Spinal cord (tissue), 10 donors: Measurements from ENCODE around the gene ALPL. TPM values are rescaled to one million over a fixed set of nuclear protein-coding genes. Genes with fewer than 3 reads are reported as not detected.
A peak's percentile ranks its signal among the peaks of the same experiment; 100 is the strongest.

ENCODE experiments used
- DNase-seq, 6 donors: peaks; one replicate each; pipeline versions ENCODE4 v3.0.0 to v3.0.0-alpha.2; 2013 to 2015; ENCODE audit warnings: low spot score in 6 of 6, low read depth in 4 of 6
- H3K27ac ChIP-seq: one replicate; pipeline ENCODE4 v1.5.1; 2013; ENCODE audit warnings: low read depth, low read length, control low read depth
- H3K27me3 ChIP-seq: one replicate; pipeline ENCODE4 v1.6.1; 2013; ENCODE audit warnings: low read length; ENCODE audit not compliant: control insufficient read depth, insufficient read depth
- H3K36me3 ChIP-seq: one replicate; pipeline ENCODE4 v1.6.1; 2013; ENCODE audit warnings: low read length; ENCODE audit not compliant: control insufficient read depth, insufficient read depth
- H3K4me1 ChIP-seq: one replicate; pipeline ENCODE4 v1.6.1; 2013; ENCODE audit warnings: low read length; ENCODE audit not compliant: control insufficient read depth, insufficient read depth
- H3K4me3 ChIP-seq: one replicate; pipeline ENCODE4 v1.5.1; 2013; ENCODE audit warnings: low read depth, low read length, control low read depth
- H3K9me3 ChIP-seq: one replicate; pipeline ENCODE4 v1.6.1; 2013; ENCODE audit warnings: low read length; ENCODE audit not compliant: control insufficient read depth, insufficient read depth
- WGBS: methylation state at CpG from one replicate; pipeline ENCODE4 v1.1.5; 2013; ENCODE audit warnings: missing lambda C conversion rate; ENCODE audit not compliant: insufficient coverage; 5-methylcytosine and 5-hydroxymethylcytosine counted together
- polyA plus RNA-seq, 2 donors: library from polyadenylated mRNA; unstranded; fragments of 120-200 nt; gene quantifications; one replicate each; pipeline ENCODE4 v1.2.1, GENCODE V29; 2013; ENCODE audit not compliant: insufficient read length in 2 of 2
- total RNA-seq, 2 donors: library from RNA; depleted of rRNA in 1 of 2; stranded (reverse); fragments of 120-200 nt in 1 of 2; fragments of >200 nt in 1 of 2; gene quantifications; one replicate each; pipeline versions ENCODE4 v1.2.3 to v1.2.4, GENCODE V29; 2013 to 2014
- donor health status: healthy.

ALPL gene
- total and polyA plus RNA-seq, 4 donors = 10.5 to 35.7 (median 31.8) TPM

DNA sequence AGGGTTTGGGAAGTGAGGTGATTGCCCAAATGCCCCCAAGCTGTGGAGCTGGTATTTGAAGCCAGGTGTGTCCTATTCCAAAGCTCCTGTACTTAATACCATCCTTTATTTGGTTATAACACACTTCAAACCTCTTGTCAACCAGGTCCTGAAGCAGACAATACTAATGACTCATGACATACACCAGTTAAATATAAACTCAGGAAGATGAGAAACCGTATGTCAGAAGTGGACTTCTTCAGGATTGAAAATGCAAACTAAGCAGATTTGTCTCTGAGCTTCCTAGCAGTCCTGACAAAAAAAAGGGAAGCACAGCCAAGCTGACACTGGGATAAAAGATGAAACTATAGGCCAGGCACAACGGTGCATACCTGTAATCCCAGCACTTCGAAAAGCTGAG is 70.6 kb downstream of the ALPL start:
- 87% methylated on average over 3 of the region's 3 CpGs for WGBS
- H3K27me3 ChIP-seq = no peaks in the 10 kb centered on the region
- H3K4me3 ChIP-seq = no peak overlapping the region
- H3K9me3 ChIP-seq = no peaks in the 10 kb centered on the region
- H3K4me1 ChIP-seq = peaks cover 6% of the 10 kb centered on the region
- peaks cover 5% of the 10 kb centered on the region for H3K36me3 ChIP-seq
- H3K27ac ChIP-seq = no peak overlapping the region
- no peak for DNase-seq

DNA sequence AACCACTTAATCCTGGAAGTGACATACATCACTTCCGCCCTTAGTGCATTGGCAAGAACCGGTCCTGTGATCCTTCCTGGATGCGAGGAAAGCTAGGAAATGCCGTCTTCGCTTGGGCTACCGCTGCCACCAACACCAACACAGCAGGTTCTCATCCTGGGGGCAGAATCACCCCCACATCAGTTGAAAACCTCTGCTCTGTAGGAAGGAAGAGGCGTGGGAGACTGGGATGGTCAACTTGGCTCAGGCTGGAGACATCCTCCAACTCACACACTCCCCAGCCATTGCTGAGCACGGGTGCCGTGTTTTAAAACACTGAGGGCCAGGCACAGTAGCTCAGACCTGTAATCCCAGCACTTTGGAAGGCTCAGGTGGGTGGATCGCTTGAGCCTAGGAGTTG is 74.9 kb downstream of the ALPL start:
- no peak overlapping the region for H3K27ac ChIP-seq
- DNase-seq = no peak
- no peaks in the 10 kb centered on the region for H3K27me3 ChIP-seq
- H3K36me3 ChIP-seq = no peaks in the 10 kb centered on the region
- H3K9me3 ChIP-seq = no peaks in the 10 kb centered on the region
- H3K4me1 ChIP-seq = peaks cover 18% of the 10 kb centered on the region
- WGBS = 88% methylated on average over 5 of the region's 10 CpGs
- no peak overlapping the region for H3K4me3 ChIP-seq

DNA sequence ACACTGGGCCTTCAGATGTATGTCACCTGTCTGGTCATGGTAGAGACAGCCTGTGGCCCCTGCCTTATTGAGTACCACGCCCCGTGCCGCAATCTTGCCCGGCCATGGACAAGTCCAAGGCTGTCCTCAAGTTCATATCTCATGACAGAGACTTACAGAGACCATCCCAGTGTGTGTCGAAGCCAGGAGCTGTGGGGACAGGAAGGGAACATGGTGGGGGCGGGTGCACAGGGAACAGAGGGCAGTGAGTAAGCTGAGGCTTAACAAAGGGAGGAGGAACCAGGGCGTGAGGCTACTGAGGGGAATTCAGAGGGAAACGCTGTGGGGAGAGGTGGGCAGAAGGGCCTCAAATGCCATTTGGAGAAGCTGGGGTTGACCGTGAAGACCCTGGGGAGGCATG is 75.8 kb downstream of the ALPL start:
- Histone ChIP-seq H3K4me3 (no peak overlapping the region), H3K9me3 (no peaks in the 10 kb centered on the region), H3K27ac (no peak overlapping the region), H3K36me3 (no peaks in the 10 kb centered on the region), H3K4me1 (peaks cover 23% of the 10 kb centered on the region), H3K27me3 (no peaks in the 10 kb centered on the region)
- no peak for DNase-seq
- 83% methylated on average over 9 of the region's 9 CpGs for WGBS

DNA sequence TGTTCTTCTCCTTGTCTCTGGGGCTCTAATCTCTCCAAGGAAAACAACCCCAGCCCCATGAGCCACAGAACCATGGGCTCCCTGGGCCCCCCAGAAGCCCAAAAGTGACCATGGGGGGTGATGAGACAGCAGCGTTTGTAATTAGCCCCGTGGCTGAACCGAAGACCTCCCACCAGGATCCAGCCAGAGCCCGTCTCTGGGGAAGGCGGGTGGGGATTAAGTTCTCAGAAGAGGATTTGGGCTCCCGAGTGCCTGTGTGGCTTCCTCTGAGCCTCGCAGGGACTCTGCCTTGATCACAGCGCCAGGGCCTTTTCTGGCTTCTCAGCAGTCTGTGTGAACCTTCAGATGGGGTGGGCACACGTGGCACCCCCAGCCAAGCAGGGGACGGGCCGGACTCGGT is 77.0 kb downstream of the ALPL start:
- 58% methylated on average over 11 of the region's 12 CpGs for WGBS
- Histone ChIP-seq H3K4me3 (no peak overlapping the region), H3K27me3 (no peaks in the 10 kb centered on the region), H3K9me3 (no peaks in the 10 kb centered on the region), H3K36me3 (no peaks in the 10 kb centered on the region), H3K27ac (no peak overlapping the region), H3K4me1 (peaks cover 35% of the 10 kb centered on the region)
- no peak for DNase-seq

DNA sequence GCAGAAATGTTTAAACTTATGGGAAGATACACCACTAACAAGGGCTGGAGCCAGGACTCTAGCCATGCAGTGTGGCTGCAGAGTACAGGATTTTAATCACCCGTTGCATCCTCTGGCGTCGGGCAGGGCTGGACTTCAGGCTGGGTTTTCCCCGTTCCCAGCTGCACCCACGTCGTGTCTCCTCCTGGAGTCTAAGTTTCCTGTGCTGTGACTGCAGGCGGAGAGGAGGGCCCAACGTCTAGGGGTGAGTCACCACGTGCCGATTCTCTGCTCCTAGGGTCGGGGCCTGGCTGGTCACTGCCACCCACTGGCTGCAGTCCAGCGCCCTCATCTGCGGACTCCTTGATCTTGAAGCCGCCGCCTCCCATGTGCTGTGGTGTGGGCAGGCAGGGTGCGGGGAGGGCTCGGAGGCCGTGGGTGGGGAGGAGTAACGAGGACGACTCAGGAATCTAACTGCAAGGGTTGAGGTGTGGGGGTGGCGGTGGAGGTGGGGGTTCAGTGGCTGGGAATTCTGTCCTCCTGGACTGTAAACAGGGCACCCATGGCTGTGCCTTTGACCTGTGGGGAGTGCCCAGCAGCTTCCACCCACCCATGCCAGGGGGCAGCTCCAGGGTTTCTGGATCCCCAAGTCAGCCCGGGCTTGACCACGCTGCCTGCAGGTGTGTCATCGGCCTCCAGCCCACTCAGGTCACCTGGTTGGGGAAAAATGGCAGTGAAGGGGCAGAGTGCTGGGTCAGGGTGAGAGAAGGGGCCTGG is 77.8 kb downstream of the ALPL start:
- Histone ChIP-seq H3K27me3 (no peaks in the 10 kb centered on the region), H3K4me3 (no peak overlapping the region), H3K27ac (no peak overlapping the region), H3K4me1 (peaks cover 43% of the 10 kb centered on the region), H3K9me3 (no peaks in the 10 kb centered on the region), H3K36me3 (no peaks in the 10 kb centered on the region)
- peak in 1 of 6 donors; percentile 34 for DNase-seq
- 42% methylated on average over 24 of the region's 24 CpGs for WGBS

DNA sequence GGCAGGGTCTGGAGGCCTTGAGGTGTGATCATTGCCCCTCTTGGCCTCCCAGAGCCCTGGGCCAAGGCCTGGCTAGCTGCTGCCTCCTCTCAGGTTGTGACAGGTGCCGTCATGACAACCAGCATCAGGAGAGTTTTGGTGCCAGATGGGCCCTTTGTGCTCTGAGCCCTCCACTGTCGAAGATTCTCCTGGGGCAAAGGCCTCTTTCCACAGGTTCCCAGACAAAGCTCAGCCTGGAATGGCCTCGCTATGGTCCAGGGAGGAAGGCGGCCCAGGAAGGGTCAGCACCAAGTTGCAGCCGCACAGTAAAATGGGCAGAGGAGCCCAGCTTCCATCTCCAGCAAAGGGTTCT is 78.4 kb downstream of the ALPL start:
- H3K4me1 ChIP-seq = peaks cover 45% of the 10 kb centered on the region
- no peak for DNase-seq
- H3K4me3 ChIP-seq = no peak overlapping the region
- no peaks in the 10 kb centered on the region for H3K9me3 ChIP-seq
- H3K36me3 ChIP-seq = no peaks in the 10 kb centered on the region
- H3K27ac ChIP-seq = no peak overlapping the region
- no peaks in the 10 kb centered on the region for H3K27me3 ChIP-seq
- 81% methylated on average over 5 of the region's 5 CpGs for WGBS

DNA sequence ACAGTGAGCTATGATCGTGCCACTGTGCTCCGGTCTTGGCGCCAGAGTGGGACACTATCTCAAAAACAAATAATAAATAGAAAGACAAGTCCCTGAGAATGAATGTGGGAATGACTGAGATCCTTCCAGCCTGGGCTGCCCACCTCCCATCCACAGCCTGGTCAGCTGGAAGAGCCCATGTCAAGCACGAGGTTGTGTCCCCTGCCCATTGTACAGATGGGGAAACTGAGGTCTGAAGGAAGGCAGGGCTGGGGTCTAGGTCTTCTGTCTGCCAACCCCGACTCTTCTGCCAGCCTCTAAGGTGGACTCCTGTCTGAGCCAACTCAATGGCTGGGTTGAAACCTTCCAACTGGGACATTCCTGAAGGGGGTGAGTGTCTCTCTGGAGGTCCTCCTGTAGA is 80.4 kb downstream of the ALPL start:
- DNase-seq = no peak
- Histone ChIP-seq H3K9me3 (no peaks in the 10 kb centered on the region), H3K4me3 (no peak overlapping the region), H3K36me3 (peaks cover 19% of the 10 kb centered on the region), H3K4me1 (peaks cover 52% of the 10 kb centered on the region), H3K27ac (no peak overlapping the region), H3K27me3 (no peaks in the 10 kb centered on the region)
- WGBS = 92% methylated on average over 1 of the region's 5 CpGs

DNA sequence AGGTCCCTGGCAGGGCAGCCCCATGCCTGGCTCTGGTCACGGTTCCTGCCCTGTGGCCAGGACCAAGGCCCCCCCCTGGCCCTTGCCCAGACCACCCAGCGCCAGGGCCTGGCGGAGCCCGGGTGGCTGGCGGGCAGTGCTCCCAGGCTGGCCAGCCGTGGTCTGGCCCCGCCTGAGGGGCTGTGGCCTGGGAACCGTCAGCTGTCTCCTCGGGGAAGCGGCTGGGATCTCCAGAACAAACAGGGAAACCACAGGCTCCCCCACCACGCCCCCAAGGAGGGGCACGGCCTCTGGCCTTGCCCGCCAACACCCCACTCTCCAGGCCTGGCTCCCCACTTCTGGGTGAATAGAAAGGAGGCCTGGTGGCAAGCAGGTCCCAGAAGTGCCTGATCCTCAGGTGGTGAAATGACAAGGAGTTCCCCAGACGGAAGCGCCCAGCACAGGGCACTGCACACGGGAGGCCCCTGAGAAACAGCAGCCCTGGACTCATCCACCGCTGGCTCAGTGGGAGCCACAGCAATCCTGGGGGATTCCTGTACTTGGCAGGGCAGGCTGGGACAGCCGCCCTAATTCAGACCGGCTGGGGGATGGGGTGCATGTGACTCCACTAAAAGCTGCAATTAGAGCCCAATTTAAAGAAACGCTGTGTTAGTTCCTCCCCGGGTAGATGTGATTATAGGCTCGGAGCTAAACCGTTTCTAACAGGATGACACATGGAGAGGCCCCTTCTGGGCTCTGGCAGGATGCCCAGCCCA is 81.1 kb downstream of the ALPL start:
- peaks cover 52% of the 10 kb centered on the region for H3K4me1 ChIP-seq
- peaks cover 25% of the 10 kb centered on the region for H3K36me3 ChIP-seq
- no peak overlapping the region for H3K27ac ChIP-seq
- DNase-seq = peak in 2 of 6 donors; percentile 67 to 87
- no peaks in the 10 kb centered on the region for H3K27me3 ChIP-seq
- H3K4me3 ChIP-seq = no peak overlapping the region
- H3K9me3 ChIP-seq = no peaks in the 10 kb centered on the region
- 24% methylated on average over 12 of the region's 23 CpGs for WGBS

DNA sequence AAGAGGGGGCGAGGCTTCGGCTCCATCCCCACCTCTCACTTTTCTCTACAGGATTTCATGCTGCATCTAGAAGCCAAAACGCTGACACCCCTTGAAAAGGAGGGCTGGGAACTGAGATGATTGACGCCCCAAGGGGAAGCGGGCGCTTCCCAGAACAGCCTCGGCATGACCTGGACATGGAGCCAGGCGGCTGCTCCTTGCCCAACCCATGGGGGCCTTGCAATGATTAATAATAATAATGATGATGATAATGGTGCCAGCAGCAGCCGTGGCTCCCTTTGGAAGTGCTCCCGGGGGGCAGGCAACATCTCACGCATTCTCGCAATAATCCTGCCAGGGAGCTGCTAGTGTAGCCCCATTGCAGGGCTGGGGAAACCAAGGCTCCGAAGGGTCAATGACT is 81.7 kb downstream of the ALPL start:
- Histone ChIP-seq H3K4me3 (no peak overlapping the region), H3K36me3 (peaks cover 30% of the 10 kb centered on the region), H3K27ac (no peak overlapping the region), H3K4me1 (peaks cover 52% of the 10 kb centered on the region), H3K27me3 (no peaks in the 10 kb centered on the region), H3K9me3 (no peaks in the 10 kb centered on the region)
- WGBS = 34% methylated on average over 10 of the region's 13 CpGs
- peak in 1 of 6 donors; percentile 58 for DNase-seq
